NB4 (cell line): ENCODE results near the gene CDH16.

ENCODE experiments used
- POLR2A ChIP-seq: IDR thresholded peaks from 2 replicates; pipeline ENCODE4 v1.6.1; 2011; ENCODE audit warnings: mild to moderate bottlenecking; ENCODE audit not compliant: insufficient read length; ENCODE audit errors: extremely low read depth
- TF ChIP-seq, protein P1 (sequence below): IDR thresholded peaks from one replicate; pipeline ENCODE4 v1.5.1; 2012; ENCODE audit warnings: low read depth, low read length
- TF ChIP-seq, protein P2 (sequence below): IDR thresholded peaks from 2 replicates; pipeline ENCODE4 v1.6.1; 2011; ENCODE audit warnings: low read depth, low read length

DNA sequence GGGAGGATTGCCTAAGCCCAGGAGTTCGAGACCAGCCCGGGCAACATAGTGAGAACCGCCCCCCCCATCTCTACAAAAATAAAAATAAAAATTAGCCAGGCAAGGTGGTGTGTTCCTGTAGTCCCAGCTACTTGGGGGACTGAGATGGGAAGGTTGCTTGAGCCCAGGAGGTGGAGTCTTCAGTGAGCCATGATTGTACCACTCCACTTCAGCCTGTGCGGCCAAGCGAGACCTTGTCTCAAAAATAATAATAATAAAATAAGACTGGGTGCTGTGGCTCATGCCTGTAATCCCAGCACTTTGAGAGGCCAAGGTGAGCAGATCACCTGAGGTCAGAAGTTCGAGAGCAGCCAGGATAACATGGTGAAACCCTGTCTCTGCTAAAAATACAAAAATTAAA, 26.9 kb downstream of the CDH16 start:
- TF ChIP-seq, protein P1, sequence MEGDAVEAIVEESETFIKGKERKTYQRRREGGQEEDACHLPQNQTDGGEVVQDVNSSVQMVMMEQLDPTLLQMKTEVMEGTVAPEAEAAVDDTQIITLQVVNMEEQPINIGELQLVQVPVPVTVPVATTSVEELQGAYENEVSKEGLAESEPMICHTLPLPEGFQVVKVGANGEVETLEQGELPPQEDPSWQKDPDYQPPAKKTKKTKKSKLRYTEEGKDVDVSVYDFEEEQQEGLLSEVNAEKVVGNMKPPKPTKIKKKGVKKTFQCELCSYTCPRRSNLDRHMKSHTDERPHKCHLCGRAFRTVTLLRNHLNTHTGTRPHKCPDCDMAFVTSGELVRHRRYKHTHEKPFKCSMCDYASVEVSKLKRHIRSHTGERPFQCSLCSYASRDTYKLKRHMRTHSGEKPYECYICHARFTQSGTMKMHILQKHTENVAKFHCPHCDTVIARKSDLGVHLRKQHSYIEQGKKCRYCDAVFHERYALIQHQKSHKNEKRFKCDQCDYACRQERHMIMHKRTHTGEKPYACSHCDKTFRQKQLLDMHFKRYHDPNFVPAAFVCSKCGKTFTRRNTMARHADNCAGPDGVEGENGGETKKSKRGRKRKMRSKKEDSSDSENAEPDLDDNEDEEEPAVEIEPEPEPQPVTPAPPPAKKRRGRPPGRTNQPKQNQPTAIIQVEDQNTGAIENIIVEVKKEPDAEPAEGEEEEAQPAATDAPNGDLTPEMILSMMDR: no peak
- TF ChIP-seq, protein P2, sequence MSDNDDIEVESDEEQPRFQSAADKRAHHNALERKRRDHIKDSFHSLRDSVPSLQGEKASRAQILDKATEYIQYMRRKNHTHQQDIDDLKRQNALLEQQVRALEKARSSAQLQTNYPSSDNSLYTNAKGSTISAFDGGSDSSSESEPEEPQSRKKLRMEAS: no peak
- no peak for TF ChIP-seq POLR2A
